ENCODE results near the gene PTER.

Gene PTER

GRCh38 chr10:16545116-16545736, 108.4 kb downstream of the PTER start:
- no peak for DNase-seq

- no peak for DNase-seq
These were observed 111.2 kb downstream of the PTER start for GRCh38 chr10:16547973-16548372.

GRCh38 chr10:16559236-16559773, 122.5 kb downstream of the PTER start:
- DNase-seq, result no peak

- DNase-seq, result no peak
These were observed 126.1 kb downstream of the PTER start for GRCh38 chr10:16562891-16563290.
